GM21528 (cell line): ENCODE measurements around the gene SCARF2.
"Not testable (repeated sequence)": the region's sequence is repeated elsewhere in the genome, so short reads cannot be mapped to it uniquely, and the experiment has no call there.

ENCODE experiments used
- ATAC-seq: cut with Tn5 transposase; IDR thresholded peaks from one replicate; pipeline ENCODE4 v1.9.1; 2021; ENCODE audit warnings: mild to moderate bottlenecking, moderate library complexity; ENCODE audit not compliant: unreplicated experiment, low FRiP score

The SCARF2 gene

GRCh38 chr22:20430101-20430719 is 7.4 kb downstream of the SCARF2 start:
- ATAC-seq: no peak

DNA sequence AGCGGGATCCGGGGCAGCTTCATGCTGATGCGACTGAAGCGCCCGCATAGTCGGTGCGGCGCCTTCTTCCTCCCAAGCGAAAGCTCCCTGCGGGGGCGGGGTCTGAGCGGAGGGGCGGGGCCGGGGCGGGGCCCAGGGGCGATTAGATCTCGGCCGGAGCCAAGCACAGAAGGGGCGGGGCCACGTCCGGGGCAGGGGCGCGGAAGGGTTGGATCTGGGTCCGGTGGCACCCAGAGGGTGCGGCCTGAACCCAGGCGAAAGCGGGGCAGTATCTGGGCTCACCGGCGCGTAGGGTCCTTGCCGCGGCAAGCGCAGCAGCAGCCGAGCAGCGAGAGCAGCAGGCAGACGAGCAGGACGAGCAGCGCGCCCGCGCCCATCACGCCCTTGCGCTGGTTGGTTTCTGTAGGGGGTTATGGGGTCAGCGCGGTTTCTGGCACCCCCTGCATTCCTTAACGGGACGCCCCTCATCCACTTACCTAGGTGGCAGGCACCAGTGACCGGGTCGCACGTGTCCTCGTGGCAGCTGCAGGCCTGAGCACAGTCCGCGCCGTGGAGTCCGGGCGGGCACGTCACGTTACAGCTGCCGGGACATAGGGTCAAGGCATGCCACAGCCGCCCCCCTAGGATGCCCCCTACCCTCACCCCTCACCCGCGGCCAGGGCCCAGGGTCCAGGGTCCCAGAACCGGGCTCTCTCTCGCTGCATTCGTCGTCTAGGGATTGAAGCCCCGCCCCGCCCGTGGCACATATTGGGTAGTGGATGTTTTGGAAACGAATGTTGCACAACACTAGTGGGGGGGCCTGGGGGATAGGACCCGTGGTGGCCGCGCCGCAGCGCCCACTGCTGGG is 8.1 kb downstream of the SCARF2 start:
- no peak for ATAC-seq

DNA sequence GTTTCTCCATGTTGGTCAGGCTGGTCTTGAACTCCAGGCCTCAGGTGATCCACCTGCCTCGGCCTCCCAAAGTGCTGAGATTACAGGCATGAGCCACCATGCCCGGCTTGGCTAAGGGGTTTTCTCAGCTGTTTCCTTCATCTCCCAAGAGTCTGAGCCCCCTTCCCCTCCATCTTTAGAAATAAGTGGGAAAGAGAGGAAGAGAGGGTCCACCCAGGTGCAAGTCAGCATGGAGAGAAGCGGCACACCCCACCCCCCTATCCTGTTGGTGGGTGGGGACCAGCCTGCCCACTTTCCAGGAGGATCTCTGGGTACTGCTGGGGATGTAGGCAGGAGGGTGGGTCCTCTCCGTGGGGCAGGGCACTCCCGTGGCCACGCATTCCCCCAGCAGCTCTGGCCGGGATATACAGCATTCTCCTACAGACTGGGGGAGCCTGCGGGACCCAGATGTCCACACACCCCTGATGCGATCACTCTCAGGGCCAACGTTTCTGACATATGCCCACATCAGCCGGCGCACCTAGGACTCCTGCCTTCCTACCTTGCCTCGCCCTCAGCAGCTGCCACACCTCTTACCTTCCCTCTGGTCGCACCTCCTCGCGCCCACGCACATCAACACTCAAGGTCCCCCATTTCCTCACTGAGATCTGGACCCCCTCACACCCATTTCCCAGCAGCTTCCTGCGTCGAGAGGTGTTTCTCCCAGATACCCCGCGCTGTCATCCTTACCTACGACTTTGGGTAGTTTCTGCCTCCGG is 8.9 kb downstream of the SCARF2 start:
- no peak for ATAC-seq

DNA sequence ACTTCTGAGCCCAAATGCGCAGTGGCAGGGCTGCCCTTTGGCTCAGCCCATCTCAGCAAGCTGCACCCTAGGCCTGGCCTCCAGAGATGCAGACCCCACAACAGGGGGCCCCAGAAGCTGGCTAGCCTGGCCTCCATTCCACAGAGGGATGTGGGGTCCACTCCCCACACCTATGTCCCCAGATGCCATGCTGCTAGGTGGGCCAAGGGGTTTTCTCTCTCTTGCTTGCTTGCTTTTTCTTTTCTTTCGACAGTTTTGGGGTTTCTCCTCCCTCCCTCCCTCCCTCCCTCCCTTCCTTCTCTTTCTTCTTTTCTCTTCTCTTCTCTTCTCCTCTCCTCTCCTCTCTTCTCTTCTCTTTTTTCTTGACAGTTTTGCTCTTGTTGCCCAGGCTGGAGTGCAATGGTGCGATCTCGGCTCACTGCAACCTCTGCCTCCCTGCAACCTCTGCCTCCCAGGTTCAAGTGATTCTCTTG is 9.6 kb downstream of the SCARF2 start:
- no peak for ATAC-seq

GRCh38 chr22:20427104-20427944 is 10.3 kb downstream of the SCARF2 start:
- no peak for ATAC-seq

DNA sequence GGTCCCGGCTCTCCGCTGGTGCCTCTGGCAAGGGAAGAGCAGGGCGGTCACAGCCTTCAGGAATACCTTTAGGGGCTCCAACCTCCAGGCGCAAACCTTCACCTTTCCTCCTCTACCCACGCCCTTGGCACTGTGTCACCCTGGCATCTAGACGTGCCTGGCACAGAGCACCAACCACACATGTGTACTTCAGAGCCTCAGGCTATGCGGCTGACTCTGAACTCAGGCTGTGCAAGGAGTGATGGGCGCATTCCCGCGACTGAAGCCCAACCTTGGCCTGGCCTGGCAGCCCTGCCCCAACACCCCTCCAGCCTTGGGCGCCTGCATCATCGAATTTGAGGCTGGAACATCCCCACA is 11.4 kb downstream of the SCARF2 start:
- no peak for ATAC-seq

GRCh38 chr22:20425566-20426258 is 11.9 kb downstream of the SCARF2 start:
- ATAC-seq: no peak

- ATAC-seq: no peak
Measured at GRCh38 chr22:20424932-20425565, 12.6 kb downstream of the SCARF2 start.

- no peak for ATAC-seq
Measured at GRCh38 chr22:20424568-20424931, 13.1 kb downstream of the SCARF2 start.

- ATAC-seq: no peak
Measured at GRCh38 chr22:20423906-20424551, 13.6 kb downstream of the SCARF2 start.

- ATAC-seq: no peak
Measured at GRCh38 chr22:20423008-20423905, 14.4 kb downstream of the SCARF2 start.

- ATAC-seq: no peak
Measured at GRCh38 chr22:20422271-20423007, 15.2 kb downstream of the SCARF2 start.

GRCh38 chr22:20421507-20421874 is 16.1 kb downstream of the SCARF2 start:
- no peak for ATAC-seq

- ATAC-seq: no peak
Measured at GRCh38 chr22:20420157-20420842, 17.3 kb downstream of the SCARF2 start.

DNA sequence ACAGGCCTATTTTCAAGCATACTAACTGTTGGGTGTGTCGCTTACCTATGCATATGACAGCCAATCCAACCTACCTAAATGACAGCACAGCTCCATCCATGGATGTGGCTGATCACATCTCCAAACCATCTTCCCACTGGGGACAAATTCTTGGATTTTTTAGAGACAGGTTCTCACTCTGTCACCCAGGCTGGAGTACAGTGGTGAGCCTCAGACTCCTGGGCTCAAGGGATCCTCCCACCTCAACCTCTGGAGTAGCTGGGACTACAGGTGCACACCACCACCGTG is 18.0 kb downstream of the SCARF2 start:
- ATAC-seq: no peak

- ATAC-seq: no peak
Measured at GRCh38 chr22:20418211-20418788, 19.3 kb downstream of the SCARF2 start.

GRCh38 chr22:20415699-20416098 is 21.9 kb downstream of the SCARF2 start:
- ATAC-seq: not testable (repeated sequence)
